DND-41 (cell line): ENCODE results near the gene ZKSCAN5.

ENCODE experiments used
- ATAC-seq: fragments of 200-7000 bp; cut with Tn5 transposase; 3 replicates; pipeline ENCODE4 v1.9.1; 2021; ENCODE audit warnings: low read depth; ENCODE audit not compliant: insufficient read depth
- DNase-seq: peaks from one replicate; pipeline ENCODE4 v3.0.0-alpha.2; 2020
- H2AFZ ChIP-seq: 2 replicates; pipeline ENCODE4 v1.6.0; 2012; ENCODE audit warnings: low read depth, low read length
- H3K27ac ChIP-seq: 2 replicates; pipeline ENCODE4 v1.5.1; 2012; ENCODE audit warnings: low read length, inconsistent platforms
- H3K27me3 ChIP-seq: fragments of 200-600 bp; sonication (generic); 2 replicates; pipeline ENCODE4 v1.6.0; 2012; ENCODE audit warnings: low read length, mild to moderate bottlenecking, inconsistent platforms; ENCODE audit not compliant: insufficient read depth, poor library complexity
- H3K36me3 ChIP-seq: 2 replicates; pipeline ENCODE4 v1.5.1; 2012; ENCODE audit warnings: low read length, inconsistent platforms; ENCODE audit not compliant: insufficient read depth
- H3K4me1 ChIP-seq: 2 replicates; pipeline ENCODE4 v1.5.1; 2012; ENCODE audit warnings: mild to moderate bottlenecking, low read length; ENCODE audit not compliant: insufficient read depth
- H3K4me2 ChIP-seq: 2 replicates; pipeline ENCODE4 v1.6.0; 2012; ENCODE audit warnings: mild to moderate bottlenecking, moderate library complexity, low read length, inconsistent platforms; ENCODE audit not compliant: insufficient read depth
- H3K4me3 ChIP-seq, 2 experiments: fragments of 200-600 bp in 1 of 2; shearing (Covaris generic) in 1 of 2; 2 replicates each; pipeline ENCODE4 v1.5.1; 2012 to 2016; ENCODE audit warnings: inconsistent platforms in 2 of 2, low read length in 2 of 2, mild to moderate bottlenecking in 2 of 2, low read depth in 1 of 2, moderate library complexity in 1 of 2
- H3K79me2 ChIP-seq: 2 replicates; pipeline ENCODE4 v1.6.0; 2012; ENCODE audit warnings: low read length, inconsistent platforms; ENCODE audit not compliant: insufficient read depth
- H3K9ac ChIP-seq: 2 replicates; pipeline ENCODE4 v1.6.0; 2012; ENCODE audit warnings: low read depth, mild to moderate bottlenecking, inconsistent platforms, low read length, moderate library complexity
- H3K9me3 ChIP-seq: 2 replicates; pipeline ENCODE4 v1.5.1; 2012; ENCODE audit warnings: low read length, moderate library complexity, mild to moderate bottlenecking, inconsistent platforms; ENCODE audit not compliant: insufficient read depth, severe bottlenecking
- H4K20me1 ChIP-seq: 2 replicates; pipeline ENCODE4 v1.6.0; 2012; ENCODE audit warnings: low read length; ENCODE audit not compliant: insufficient read depth
- CTCF ChIP-seq: IDR thresholded peaks from 2 replicates; pipeline ENCODE4 v1.5.1; 2012; ENCODE audit warnings: borderline replicate concordance, low read length, moderate library complexity, mild to moderate bottlenecking; ENCODE audit not compliant: poor library complexity, severe bottlenecking; ENCODE audit errors: extremely low read depth
- EZH2 ChIP-seq: IDR thresholded peaks from 3 replicates; pipeline ENCODE4 v1.6.1; 2012; ENCODE audit warnings: borderline replicate concordance, low read depth, mild to moderate bottlenecking, moderate library complexity, low read length, inconsistent platforms; ENCODE audit not compliant: severe bottlenecking

Gene ZKSCAN5

DNA sequence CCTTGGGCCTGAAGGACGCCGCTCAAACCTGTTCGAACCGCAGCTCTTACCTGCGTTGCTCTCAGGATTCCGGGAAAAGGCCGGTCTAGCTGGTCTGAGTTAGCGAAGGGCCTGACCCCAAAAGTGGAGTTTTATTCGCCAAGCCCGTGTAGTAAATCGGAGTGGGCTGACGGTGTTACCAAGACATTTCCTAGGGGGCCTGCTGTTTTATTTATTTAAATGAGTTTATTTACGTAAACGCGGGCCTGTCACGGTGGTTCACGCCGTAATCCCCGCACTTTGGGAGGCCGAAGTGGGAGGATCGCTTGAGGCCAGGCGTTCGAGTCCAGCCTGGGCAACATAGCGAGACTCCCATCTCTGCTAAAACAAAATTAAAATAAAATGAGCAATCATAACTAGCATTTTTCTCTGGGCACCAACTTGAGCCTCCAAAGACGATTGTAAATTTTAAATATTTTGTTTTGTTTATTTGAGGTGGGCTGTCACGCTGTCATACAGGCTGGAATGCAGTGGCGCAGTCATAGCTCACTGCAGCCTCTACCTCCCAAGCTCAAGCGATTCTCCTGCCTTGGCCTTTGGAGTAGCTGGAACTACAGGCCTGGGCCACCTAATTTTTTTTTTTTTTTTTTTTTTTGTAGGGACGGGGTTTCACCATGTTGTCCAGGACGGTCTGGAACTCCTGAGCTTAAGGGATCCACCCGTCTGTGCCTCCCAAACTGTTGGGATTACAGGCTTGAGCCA lies 54.9 kb downstream of the ZKSCAN5 start:
- H3K9me3 ChIP-seq = no peaks in the 10 kb centered on the region
- peak overlapping the region; percentile 76 for H3K4me2 ChIP-seq
- DNase-seq (no peak), ATAC-seq (no peak)
- H3K9ac ChIP-seq = peak overlapping the region; percentile 99
- TF ChIP-seq CTCF (no peak), EZH2 (no peak)
- H3K27ac ChIP-seq = peak overlapping the region; percentile 99
- peaks cover 28% of the 10 kb centered on the region; the same call in 1 of the 2 replicates for H4K20me1 ChIP-seq
- H3K27me3 ChIP-seq = no peaks in the 10 kb centered on the region
- H3K79me2 ChIP-seq = peaks cover 87% of the 10 kb centered on the region
- H2AFZ ChIP-seq = peak overlapping the region; percentile 69
- peak overlapping the region; percentile 87 to 97 for H3K4me3 ChIP-seq
- peaks cover 36% of the 10 kb centered on the region for H3K4me1 ChIP-seq
- peaks cover 80% of the 10 kb centered on the region for H3K36me3 ChIP-seq

DNA sequence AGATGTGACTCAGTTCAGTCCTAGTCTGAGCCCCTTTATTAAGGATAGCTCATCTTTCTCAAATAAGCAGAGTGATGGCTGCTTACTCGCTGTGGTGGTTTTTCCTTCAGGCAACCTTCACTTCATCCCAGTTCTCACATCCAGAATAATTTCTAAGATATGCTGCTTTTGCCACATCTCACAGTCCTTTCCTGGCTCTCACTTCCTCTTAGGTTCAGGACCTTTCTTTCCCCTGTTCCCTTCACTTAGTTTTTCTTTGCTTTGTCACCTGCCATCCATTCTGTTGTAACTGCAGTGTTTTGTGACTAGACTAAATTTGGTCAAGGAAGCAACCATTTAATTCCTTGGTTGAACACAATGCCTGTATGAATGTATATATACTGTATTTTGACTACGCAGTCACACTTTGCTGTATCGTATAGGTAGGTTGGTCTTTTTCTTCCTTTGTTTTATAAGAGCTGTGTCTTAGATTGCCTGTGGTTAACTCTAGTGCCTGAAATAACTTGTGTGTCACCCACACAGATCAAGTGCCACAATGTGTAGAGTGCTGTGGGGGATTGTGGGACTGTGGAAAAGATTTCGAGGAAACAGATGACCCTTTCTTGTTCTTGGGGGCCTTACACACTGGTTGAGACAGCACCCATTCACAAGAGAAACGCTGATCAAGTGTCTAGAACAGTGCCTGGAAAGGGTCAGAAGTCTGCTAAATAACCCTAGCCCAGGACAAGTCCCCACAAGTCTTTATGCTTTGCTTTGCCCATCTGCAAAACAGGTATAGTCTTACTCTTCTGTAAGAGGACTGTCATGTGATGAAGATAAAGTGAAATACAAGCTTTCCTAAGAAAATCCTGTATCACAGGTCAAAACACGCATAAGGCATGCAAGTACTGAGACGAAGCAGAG lies 56.6 kb downstream of the ZKSCAN5 start:
- H2AFZ ChIP-seq = no peak overlapping the region
- peak overlapping the region; percentile 99 for H3K9ac ChIP-seq
- TF ChIP-seq EZH2 (no peak), CTCF (no peak)
- H3K9me3 ChIP-seq = no peaks in the 10 kb centered on the region
- peaks cover 33% of the 10 kb centered on the region for H3K4me1 ChIP-seq
- no peak for DNase-seq
- H3K4me2 ChIP-seq = peak overlapping the region; percentile 76
- peaks cover 90% of the 10 kb centered on the region for H3K79me2 ChIP-seq
- H3K27ac ChIP-seq = no peak overlapping the region; the same call in 1 of the 2 replicates
- peaks cover 82% of the 10 kb centered on the region for H3K36me3 ChIP-seq
- ATAC-seq = no peak
- H3K27me3 ChIP-seq = no peaks in the 10 kb centered on the region
- 0 out of 4 replicates have a peak overlapping the region, but pooled peaks of 1 of the 2 experiments have one; percentile 87 for H3K4me3 ChIP-seq
- peaks cover 28% of the 10 kb centered on the region; the same call in 1 of the 2 replicates for H4K20me1 ChIP-seq

- Histone ChIP-seq H3K36me3 (peaks cover 82% of the 10 kb centered on the region), H3K9ac (no peak overlapping the region)
Measured at GRCh38 chr7:99561737-99562051, 57.2 kb downstream of the ZKSCAN5 start.

More at GRCh38 chr7:99561737-99562051, 57.2 kb downstream of the ZKSCAN5 start:
- no peak overlapping the region for H3K4me2 ChIP-seq
- H3K4me3 ChIP-seq = no peak overlapping the region
- ATAC-seq (no peak), DNase-seq (no peak)
- peaks cover 28% of the 10 kb centered on the region; the same call in 1 of the 2 replicates for H4K20me1 ChIP-seq
- no peaks in the 10 kb centered on the region for H3K9me3 ChIP-seq
- peaks cover 89% of the 10 kb centered on the region for H3K79me2 ChIP-seq
- H3K4me1 ChIP-seq = peaks cover 27% of the 10 kb centered on the region
- TF ChIP-seq CTCF (no peak), EZH2 (no peak)
- no peaks in the 10 kb centered on the region for H3K27me3 ChIP-seq
- H3K27ac ChIP-seq = no peak overlapping the region
- no peak overlapping the region for H2AFZ ChIP-seq
